HUES48 (cell line): ENCODE data around the gene PLCB1.
"Not testable (repeated sequence)": the region's sequence is repeated elsewhere in the genome, so short reads cannot be mapped to it uniquely, and the experiment has no call there.

Experiments used
- H3K27ac ChIP-seq: one replicate; pipeline ENCODE4 v1.7.0; 2013; ENCODE audit warnings: low read depth, low read length, inconsistent platforms
- H3K27me3 ChIP-seq: 2 replicates; pipeline ENCODE4 v1.6.1; 2013; ENCODE audit warnings: mild to moderate bottlenecking, low read length; ENCODE audit not compliant: control insufficient read depth, insufficient read depth
- H3K36me3 ChIP-seq: 2 replicates; pipeline ENCODE4 v1.6.1; 2013; ENCODE audit warnings: low read length; ENCODE audit not compliant: control insufficient read depth, insufficient read depth
- H3K4me1 ChIP-seq: 2 replicates; pipeline ENCODE4 v1.6.1; 2013; ENCODE audit warnings: mild to moderate bottlenecking, low read length; ENCODE audit not compliant: control insufficient read depth, insufficient read depth
- H3K4me3 ChIP-seq: 2 replicates; pipeline ENCODE4 v1.5.1; 2013; ENCODE audit warnings: mild to moderate bottlenecking, low read depth, low read length
- H3K9ac ChIP-seq: 2 replicates; pipeline ENCODE4 v1.6.1; 2013; ENCODE audit warnings: mild to moderate bottlenecking, low read depth, low read length, moderate library complexity
- H3K9me3 ChIP-seq: 2 replicates; pipeline ENCODE4 v1.6.1; 2013; ENCODE audit warnings: low read length; ENCODE audit not compliant: control insufficient read depth, insufficient read depth

PLCB1 gene

GRCh38 chr20:8640461-8640860 is 508.4 kb downstream of the PLCB1 start:
- H3K4me3 ChIP-seq, result no peak overlapping the region
- H3K4me1 ChIP-seq, result no peaks in the 10 kb centered on the region; the same call in 1 of the 2 replicates
- H3K9me3 ChIP-seq, result no peaks in the 10 kb centered on the region
- no peaks in the 10 kb centered on the region for H3K36me3 ChIP-seq
- no peak overlapping the region for H3K9ac ChIP-seq
- no peak overlapping the region for H3K27ac ChIP-seq
- no peaks in the 10 kb centered on the region for H3K27me3 ChIP-seq

DNA sequence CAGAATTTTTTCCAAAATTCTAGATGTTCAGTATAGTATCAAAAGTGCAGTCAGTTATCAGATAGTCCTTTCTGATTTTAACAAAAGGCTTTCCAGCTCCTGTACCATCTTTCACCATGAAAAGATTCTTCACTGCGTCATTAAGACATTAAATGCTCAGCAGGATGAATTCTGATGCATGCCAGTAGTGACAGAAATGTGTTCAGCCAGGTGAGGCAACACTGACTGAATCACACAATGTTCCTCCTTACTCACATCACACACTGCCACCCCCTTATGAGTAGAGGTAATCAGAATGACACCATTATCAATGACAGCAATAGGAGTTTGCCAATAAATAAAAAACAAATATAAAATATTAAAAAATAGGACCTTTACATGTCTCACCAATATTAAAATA is 510.2 kb downstream of the PLCB1 start:
- no peak overlapping the region for H3K9ac ChIP-seq
- H3K27me3 ChIP-seq, result no peaks in the 10 kb centered on the region
- no peak overlapping the region for H3K27ac ChIP-seq
- H3K4me3 ChIP-seq, result no peak overlapping the region
- H3K9me3 ChIP-seq, result no peaks in the 10 kb centered on the region
- H3K4me1 ChIP-seq, result no peaks in the 10 kb centered on the region; the same call in 1 of the 2 replicates
- H3K36me3 ChIP-seq, result no peaks in the 10 kb centered on the region

DNA sequence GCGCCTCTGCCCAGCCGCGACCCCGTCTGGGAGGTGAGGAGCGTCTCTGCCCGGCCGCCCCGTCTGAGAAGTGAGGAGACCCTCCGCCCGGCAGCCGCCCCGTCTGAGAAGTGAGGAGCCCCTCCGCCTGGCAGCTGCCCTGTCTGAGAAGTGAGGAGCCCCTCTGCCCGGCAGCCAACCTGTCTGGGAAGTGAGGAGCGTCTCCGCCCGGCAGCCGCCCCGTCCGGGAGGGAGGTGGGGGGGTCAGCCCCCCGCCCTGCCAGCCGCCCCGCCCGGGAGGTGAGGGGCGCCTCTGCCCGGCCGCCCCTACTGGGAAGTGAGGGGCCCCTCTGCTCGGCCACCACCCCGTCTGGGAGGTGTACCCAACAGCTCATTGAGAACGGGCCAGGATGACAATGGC is 512.4 kb downstream of the PLCB1 start:
- not testable (repeated sequence) for H3K27me3 ChIP-seq, H3K4me1 ChIP-seq, H3K36me3 ChIP-seq, H3K27ac ChIP-seq, H3K9me3 ChIP-seq, H3K9ac ChIP-seq, H3K4me3 ChIP-seq

DNA sequence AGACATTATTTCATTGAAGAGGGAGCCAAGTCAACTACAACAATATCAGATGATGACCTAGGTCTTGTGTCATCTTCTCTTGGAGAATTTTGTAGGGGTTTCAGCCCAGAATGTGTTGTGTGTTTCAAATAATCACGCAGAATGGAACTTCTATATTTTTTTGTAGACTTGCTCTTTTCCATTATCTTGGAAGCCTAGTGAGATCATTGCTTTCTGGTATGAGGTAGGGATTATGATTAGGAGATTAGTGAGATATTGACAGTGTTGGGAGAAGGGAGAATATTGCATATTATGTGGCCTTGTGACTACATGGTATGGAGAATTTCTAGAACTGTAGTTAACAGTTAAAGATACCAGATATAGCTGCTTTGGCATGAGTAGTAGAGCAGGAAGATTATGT is 513.3 kb downstream of the PLCB1 start:
- no peak overlapping the region for H3K27ac ChIP-seq
- no peaks in the 10 kb centered on the region for H3K36me3 ChIP-seq
- no peak overlapping the region for H3K9ac ChIP-seq
- H3K27me3 ChIP-seq, result no peaks in the 10 kb centered on the region
- H3K4me3 ChIP-seq, result no peak overlapping the region
- no peaks in the 10 kb centered on the region; the same call in 1 of the 2 replicates for H3K4me1 ChIP-seq
- H3K9me3 ChIP-seq, result no peaks in the 10 kb centered on the region

- Histone ChIP-seq H3K27ac (no peak overlapping the region), H3K4me3 (no peak overlapping the region), H3K9ac (no peak overlapping the region), H3K27me3 (no peaks in the 10 kb centered on the region), H3K4me1 (no peaks in the 10 kb centered on the region), H3K36me3 (no peaks in the 10 kb centered on the region), H3K9me3 (no peaks in the 10 kb centered on the region)
Measured at GRCh38 chr20:8646033-8646441, 514.0 kb downstream of the PLCB1 start.

DNA sequence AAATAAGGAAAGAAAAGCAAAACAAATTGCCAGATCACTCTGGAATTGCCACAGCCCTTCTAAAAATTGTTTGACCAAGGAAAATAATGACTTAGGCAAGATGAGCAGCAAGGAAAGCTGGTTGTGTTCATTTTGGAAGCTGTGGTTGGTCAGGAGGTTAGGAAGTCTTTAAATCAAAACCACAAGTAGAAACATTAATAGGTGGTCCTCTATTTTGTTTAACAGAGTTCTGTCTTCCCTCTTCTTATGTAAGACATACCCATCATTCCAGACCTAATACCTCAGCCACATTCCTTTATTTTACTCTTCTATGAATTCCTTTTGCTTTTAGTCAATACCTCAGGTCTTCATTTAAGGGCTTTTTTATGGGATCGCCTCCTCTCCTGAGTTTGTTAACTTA is 514.6 kb downstream of the PLCB1 start:
- Histone ChIP-seq H3K4me1 (no peaks in the 10 kb centered on the region), H3K9me3 (no peaks in the 10 kb centered on the region), H3K27me3 (no peaks in the 10 kb centered on the region), H3K4me3 (no peak overlapping the region), H3K9ac (no peak overlapping the region), H3K36me3 (no peaks in the 10 kb centered on the region), H3K27ac (no peak overlapping the region)

- H3K27ac ChIP-seq, result no peak overlapping the region
- H3K9ac ChIP-seq, result no peak overlapping the region
- H3K9me3 ChIP-seq, result no peaks in the 10 kb centered on the region
- no peaks in the 10 kb centered on the region for H3K4me1 ChIP-seq
- no peaks in the 10 kb centered on the region for H3K27me3 ChIP-seq
- H3K36me3 ChIP-seq, result no peaks in the 10 kb centered on the region
- H3K4me3 ChIP-seq, result no peak overlapping the region
Measured at GRCh38 chr20:8647961-8648441, 515.9 kb downstream of the PLCB1 start.

- H3K27ac ChIP-seq, result no peak overlapping the region
- no peak overlapping the region for H3K9ac ChIP-seq
- H3K4me1 ChIP-seq, result no peaks in the 10 kb centered on the region
- H3K4me3 ChIP-seq, result no peak overlapping the region
- no peaks in the 10 kb centered on the region for H3K9me3 ChIP-seq
- H3K27me3 ChIP-seq, result no peaks in the 10 kb centered on the region
- H3K36me3 ChIP-seq, result no peaks in the 10 kb centered on the region
Measured at GRCh38 chr20:8648466-8648865, 516.4 kb downstream of the PLCB1 start.

GRCh38 chr20:8652396-8652795 is 520.3 kb downstream of the PLCB1 start:
- no peaks in the 10 kb centered on the region for H3K4me1 ChIP-seq
- no peaks in the 10 kb centered on the region for H3K27me3 ChIP-seq
- no peak overlapping the region for H3K9ac ChIP-seq
- no peaks in the 10 kb centered on the region for H3K9me3 ChIP-seq
- no peak overlapping the region for H3K4me3 ChIP-seq
- no peaks in the 10 kb centered on the region for H3K36me3 ChIP-seq
- no peak overlapping the region for H3K27ac ChIP-seq

- H3K36me3 ChIP-seq, result no peaks in the 10 kb centered on the region
- H3K4me1 ChIP-seq, result no peaks in the 10 kb centered on the region
- H3K4me3 ChIP-seq, result no peak overlapping the region
- no peaks in the 10 kb centered on the region for H3K27me3 ChIP-seq
- no peak overlapping the region for H3K9ac ChIP-seq
- no peaks in the 10 kb centered on the region for H3K9me3 ChIP-seq
- H3K27ac ChIP-seq, result no peak overlapping the region
Measured at GRCh38 chr20:8654486-8654885, 522.4 kb downstream of the PLCB1 start.

GRCh38 chr20:8656335-8656734 is 524.3 kb downstream of the PLCB1 start:
- Histone ChIP-seq H3K4me1 (no peaks in the 10 kb centered on the region), H3K9ac (no peak overlapping the region), H3K4me3 (no peak overlapping the region), H3K27ac (no peak overlapping the region), H3K9me3 (no peaks in the 10 kb centered on the region), H3K36me3 (no peaks in the 10 kb centered on the region), H3K27me3 (no peaks in the 10 kb centered on the region)

GRCh38 chr20:8657664-8658063 is 525.6 kb downstream of the PLCB1 start:
- Histone ChIP-seq H3K27ac (no peak overlapping the region), H3K4me3 (no peak overlapping the region), H3K9ac (no peak overlapping the region), H3K27me3 (no peaks in the 10 kb centered on the region), H3K9me3 (no peaks in the 10 kb centered on the region), H3K36me3 (no peaks in the 10 kb centered on the region), H3K4me1 (no peaks in the 10 kb centered on the region)
